A673 (cell line): ENCODE results near the gene CDH12. TPM values are rescaled to one million over a fixed set of nuclear protein-coding genes. Genes with fewer than 3 reads are reported as not detected.
"Not testable (repeated sequence)": the region's sequence is repeated elsewhere in the genome, so short reads cannot be mapped to it uniquely, and the experiment has no call there.

ENCODE experiments used
- BruUV-seq: library from RNA; stranded (reverse); fragments of 400-500 nt; replicated peaks from 2 replicates; lab custom pipeline; 2021; lab: Mats Ljungman, UMichigan
- CTCF ChIA-PET: fragments of 300-600 bp; sonication (Branson Sonifier 250); formaldehyde crosslinking; loops from one replicate; lab custom pipeline; 2022; ENCODE audit warnings: antibody characterized with exemption; lab: Charles Lee
- POLR2A ChIA-PET: fragments of 300-600 bp; sonication (Branson Sonifier 250); formaldehyde crosslinking; loops from one replicate; lab custom pipeline; 2022; ENCODE audit warnings: antibody characterized with exemption; ENCODE audit not compliant: low non-redundant PET; lab: Charles Lee
- DNase-seq: peaks from one replicate; pipeline ENCODE4 v3.0.0-alpha.2; 2015; ENCODE audit warnings: low spot score
- H3K27ac ChIP-seq: fragments of 200-600 bp; sonication (generic); 2 replicates; pipeline ENCODE4 v1.5.1; 2016; ENCODE audit warnings: mixed run types, low read depth, mild to moderate bottlenecking, mixed read lengths, antibody characterized with exemption, low read length; ENCODE audit not compliant: poor library complexity, severe bottlenecking
- H3K27me3 ChIP-seq: fragments of 200-600 bp; sonication (generic); replicated peaks from 2 replicates; pipeline ENCODE4 v1.6.1; 2017; ENCODE audit warnings: mixed run types, low read depth, mild to moderate bottlenecking, mixed read lengths, antibody characterized with exemption, low read length; ENCODE audit not compliant: insufficient read depth, poor library complexity
- H3K36me3 ChIP-seq: fragments of 200-600 bp; sonication (generic); 2 replicates; pipeline ENCODE4 v1.6.1; 2016; ENCODE audit warnings: mixed run types, mild to moderate bottlenecking, mixed read lengths, antibody characterized with exemption, low read length; ENCODE audit not compliant: insufficient read depth, poor library complexity, severe bottlenecking
- H3K4me1 ChIP-seq: fragments of 200-600 bp; sonication (generic); 2 replicates; pipeline ENCODE4 v1.6.1; 2017; ENCODE audit warnings: mixed run types, mild to moderate bottlenecking, mixed read lengths, antibody characterized with exemption, low read length; ENCODE audit not compliant: insufficient read depth, poor library complexity, severe bottlenecking
- H3K4me3 ChIP-seq: fragments of 200-600 bp; sonication (generic); 2 replicates; pipeline ENCODE4 v1.5.1; 2016; ENCODE audit warnings: low read depth, mixed run types, mild to moderate bottlenecking, mixed read lengths, low read length; ENCODE audit not compliant: poor library complexity, severe bottlenecking
- H3K9me3 ChIP-seq: fragments of 200-600 bp; sonication (generic); 2 replicates; pipeline ENCODE4 v1.6.1; 2016; ENCODE audit warnings: mixed run types, low read depth, mild to moderate bottlenecking, mixed read lengths, antibody characterized with exemption, low read length; ENCODE audit not compliant: poor library complexity, severe bottlenecking
- CTCF ChIP-seq: fragments of 300-800, 200-600 bp; sonication (generic); conservative IDR thresholded peaks from 2 replicates; pipeline ENCODE4 v1.5.1; 2017; ENCODE audit warnings: low read depth, mild to moderate bottlenecking, antibody characterized with exemption, low read length, moderate library complexity, mixed read lengths
- EZH2 ChIP-seq: fragments of 200-600 bp; sonication (generic); IDR thresholded peaks from 2 replicates; pipeline ENCODE4 v1.6.1; 2017; ENCODE audit warnings: borderline replicate concordance, low read depth, mild to moderate bottlenecking, mixed read lengths, antibody characterized with exemption, low read length; ENCODE audit not compliant: poor library complexity, severe bottlenecking
- intact Hi-C: fragments of 100-400 bp; cut with micrococcal nuclease; formaldehyde crosslinking; loops from one replicate; pipeline ENCODE4 v1.10.0; 2022; ENCODE audit not compliant: unreplicated experiment
- total RNA-seq: library from RNA; stranded (reverse); gene quantifications from 2 replicates; pipeline ENCODE4 v1.2.3, GENCODE V29; 2021

Gene CDH12
- total RNA-seq, 1 experiment from 2014 or later, result 39.5 TPM

- no TSS peak for BruUV-seq
- CTCF ChIA-PET, result no interaction called here
- H3K4me3 ChIP-seq, result no peak overlapping the region
- intact Hi-C loops, result no loop called here
- H3K36me3 ChIP-seq, result no peaks in the 10 kb centered on the region
- H3K9me3 ChIP-seq, result no peaks in the 10 kb centered on the region
- no peak for DNase-seq
- H3K4me1 ChIP-seq, result no peaks in the 10 kb centered on the region
- no peak overlapping the region for H3K27ac ChIP-seq
- no peaks in the 10 kb centered on the region for H3K27me3 ChIP-seq
- TF ChIP-seq EZH2 (no peak), CTCF (no peak)
- POLR2A ChIA-PET, result no interaction called here
Measured at GRCh38 chr5:22614486-22615094, 238.6 kb downstream of the CDH12 start.

- H3K36me3 ChIP-seq, result no peaks in the 10 kb centered on the region
- H3K4me1 ChIP-seq, result no peaks in the 10 kb centered on the region
- H3K27ac ChIP-seq, result no peak overlapping the region
- intact Hi-C loops, result no loop called here
- TF ChIP-seq EZH2 (no peak), CTCF (no peak)
- H3K27me3 ChIP-seq, result no peaks in the 10 kb centered on the region
- no peaks in the 10 kb centered on the region for H3K9me3 ChIP-seq
- no peak overlapping the region for H3K4me3 ChIP-seq
- no TSS peak for BruUV-seq
- ChIA-PET CTCF (no interaction called here), POLR2A (no interaction called here)
- DNase-seq, result no peak
Measured at GRCh38 chr5:22612928-22613327, 240.2 kb downstream of the CDH12 start.

GRCh38 chr5:22611327-22611726 lies 241.8 kb downstream of the CDH12 start:
- POLR2A ChIA-PET, result no interaction called here
- TF ChIP-seq EZH2 (no peak), CTCF (no peak)
- Histone ChIP-seq H3K4me1 (no peaks in the 10 kb centered on the region), H3K36me3 (no peaks in the 10 kb centered on the region), H3K9me3 (no peaks in the 10 kb centered on the region), H3K27ac (no peak overlapping the region), H3K4me3 (no peak overlapping the region), H3K27me3 (no peaks in the 10 kb centered on the region)
- intact Hi-C loops, result no loop called here
- no peak for DNase-seq
- CTCF ChIA-PET, result no interaction called here
- no TSS peak for BruUV-seq

GRCh38 chr5:22607498-22607897 lies 245.6 kb downstream of the CDH12 start:
- H3K36me3 ChIP-seq, H3K4me3 ChIP-seq, BruUV-seq, intact Hi-C loops, H3K9me3 ChIP-seq, DNase-seq, H3K27me3 ChIP-seq, H3K27ac ChIP-seq, H3K4me1 ChIP-seq, CTCF ChIA-PET: not testable (repeated sequence)
- POLR2A ChIA-PET, result interaction anchor here (0.6 kb wide), 1 partner anchor 28 kb away, joined by 3 read pairs; no protein-coding TSS in a partner anchor
